HG03460 (cell line): ENCODE data around the gene CTNNA2.
"Not testable (repeated sequence)": the region's sequence is repeated elsewhere in the genome, so short reads cannot be mapped to it uniquely, and the experiment has no call there.

Experiments
- ATAC-seq: cut with Tn5 transposase; IDR thresholded peaks from one replicate; pipeline ENCODE4 v1.9.1; 2021; ENCODE audit not compliant: unreplicated experiment

The CTNNA2 gene

GRCh38 chr2:80169811-80170594 lies 657.2 kb downstream of the CTNNA2 start:
- no peak for ATAC-seq

GRCh38 chr2:80185091-80185490 lies 672.2 kb downstream of the CTNNA2 start:
- ATAC-seq: no peak

GRCh38 chr2:80186262-80186661 lies 673.4 kb downstream of the CTNNA2 start:
- ATAC-seq: no peak

GRCh38 chr2:80187156-80187555 lies 674.3 kb downstream of the CTNNA2 start:
- no peak for ATAC-seq

DNA sequence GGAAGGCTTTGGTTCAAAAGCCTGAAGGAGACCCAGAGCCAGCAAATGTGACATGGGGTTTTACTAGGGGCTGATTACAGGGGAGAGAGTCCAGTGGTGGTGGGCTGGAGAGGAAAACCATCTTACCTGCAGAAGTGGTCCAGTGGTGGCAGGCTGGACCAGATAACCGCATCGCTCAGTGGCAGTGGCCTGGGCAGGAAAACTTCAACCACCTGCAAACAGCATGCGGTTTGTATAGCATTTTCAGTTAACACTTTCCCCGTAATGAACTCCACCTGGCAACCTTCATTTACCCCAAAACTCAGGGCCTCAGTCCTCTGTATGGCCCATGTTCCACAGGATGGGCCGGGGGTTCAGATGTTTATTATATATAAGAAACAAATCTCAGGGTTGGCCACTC lies 677.3 kb downstream of the CTNNA2 start:
- no peak for ATAC-seq

GRCh38 chr2:80193566-80193965 lies 680.7 kb downstream of the CTNNA2 start:
- ATAC-seq: no peak

- ATAC-seq: no peak
These were observed 682.2 kb downstream of the CTNNA2 start for GRCh38 chr2:80195034-80195433.

- no peak for ATAC-seq
These were observed 685.2 kb downstream of the CTNNA2 start for GRCh38 chr2:80198042-80198441.

DNA sequence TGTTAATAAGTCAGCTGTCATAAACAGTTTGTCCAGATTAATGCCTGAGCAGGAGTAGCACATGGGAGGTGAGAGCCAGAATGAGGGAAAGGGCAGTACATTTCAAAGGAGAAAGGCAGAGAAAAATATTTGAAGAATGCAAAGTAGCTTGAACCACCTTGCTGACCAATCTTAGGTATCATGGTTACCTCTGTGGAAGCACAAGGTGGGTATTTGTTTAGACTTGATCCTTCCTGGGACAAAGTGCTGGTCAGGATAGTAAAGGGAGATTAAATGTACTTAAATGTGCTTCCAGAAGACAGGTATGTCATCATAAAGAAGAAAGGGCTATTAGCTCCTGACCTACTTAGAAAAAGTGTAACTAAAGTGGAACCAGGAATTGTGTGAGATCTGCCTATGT lies 686.7 kb downstream of the CTNNA2 start:
- ATAC-seq: no peak

DNA sequence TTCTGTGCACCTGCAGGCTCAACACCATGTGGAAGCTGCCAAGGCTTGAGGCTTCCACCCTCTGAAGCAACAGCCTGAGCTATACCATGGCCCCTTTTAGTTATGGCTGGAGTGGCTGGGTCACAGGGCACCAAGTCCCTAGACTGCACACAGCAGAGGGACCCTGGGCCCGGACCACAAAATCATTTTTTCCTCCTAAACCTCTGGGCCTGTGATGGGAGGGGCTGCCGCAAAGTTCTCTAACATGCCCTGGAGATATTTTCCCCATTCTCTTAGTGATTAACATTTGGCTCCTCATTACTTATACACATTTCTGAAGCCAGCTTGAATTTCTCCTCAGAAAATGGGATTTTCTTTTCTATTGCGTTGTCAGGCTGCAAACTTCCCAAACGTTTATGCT lies 691.1 kb downstream of the CTNNA2 start:
- ATAC-seq: not testable (repeated sequence)

DNA sequence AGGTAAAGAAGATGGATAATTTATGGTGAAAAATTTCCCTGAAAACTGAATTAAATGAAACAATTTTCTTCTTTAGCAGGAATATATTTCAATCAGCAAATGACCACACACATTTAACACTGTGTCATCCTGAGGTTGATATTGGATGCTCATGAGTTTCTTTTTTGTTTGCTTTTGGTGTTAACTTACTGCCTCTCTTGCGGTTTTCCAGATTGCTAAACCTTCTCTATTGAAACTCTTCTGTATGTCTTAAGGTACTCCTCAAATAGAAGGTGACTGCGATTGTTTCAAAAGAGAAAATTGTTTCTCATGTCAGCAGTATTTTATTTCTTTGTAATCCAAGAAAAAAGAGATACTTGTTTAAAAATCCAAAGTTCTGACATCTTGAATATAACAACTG lies 692.6 kb downstream of the CTNNA2 start:
- no peak for ATAC-seq

GRCh38 chr2:80209458-80209857 lies 696.6 kb downstream of the CTNNA2 start:
- no peak for ATAC-seq

DNA sequence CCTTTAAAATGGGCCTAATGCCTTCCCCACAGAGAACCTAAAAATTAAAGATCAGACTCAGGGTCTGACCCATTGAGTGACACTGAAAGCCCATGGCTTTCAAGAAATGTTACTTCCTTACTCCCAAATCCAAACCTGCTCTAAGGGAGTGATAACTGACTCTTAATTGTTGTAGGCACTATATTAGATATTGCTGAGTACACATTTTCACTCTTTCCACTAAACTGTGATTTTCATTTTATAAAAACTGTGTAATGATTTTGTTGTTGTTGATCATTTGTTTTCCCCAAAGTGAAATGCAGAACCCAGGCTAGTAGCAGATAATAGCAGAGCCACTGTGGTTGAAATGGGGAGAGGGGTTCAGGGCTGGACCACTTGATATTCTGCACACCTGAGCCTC lies 704.6 kb downstream of the CTNNA2 start:
- ATAC-seq: no peak

DNA sequence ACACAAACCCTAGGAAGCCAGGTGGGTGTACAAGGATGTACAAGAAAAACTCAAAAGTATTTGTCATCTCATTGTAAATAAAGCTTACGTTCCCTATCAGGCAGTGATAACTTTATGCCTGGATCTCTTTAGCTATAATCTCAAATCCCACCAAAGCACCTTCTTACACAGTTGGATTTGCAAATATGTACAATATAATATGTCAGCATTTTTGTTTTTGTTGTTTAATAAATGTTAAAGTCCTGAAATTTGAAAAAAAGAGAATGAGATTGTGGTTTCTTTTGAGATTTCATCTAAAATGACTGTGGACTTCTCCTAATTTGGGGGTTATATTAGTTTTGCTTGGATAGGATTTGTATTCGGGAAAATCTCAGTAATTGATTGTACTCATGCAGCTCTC lies 709.8 kb downstream of the CTNNA2 start:
- ATAC-seq: no peak

- ATAC-seq: no peak
These were observed 718.6 kb downstream of the CTNNA2 start for GRCh38 chr2:80231421-80231820.

- no peak for ATAC-seq
These were observed 720.5 kb downstream of the CTNNA2 start for GRCh38 chr2:80233333-80233732.

- no peak for ATAC-seq
These were observed 726.0 kb downstream of the CTNNA2 start for GRCh38 chr2:80238692-80239469.

- ATAC-seq: no peak
These were observed 729.6 kb downstream of the CTNNA2 start for GRCh38 chr2:80242355-80242910.

DNA sequence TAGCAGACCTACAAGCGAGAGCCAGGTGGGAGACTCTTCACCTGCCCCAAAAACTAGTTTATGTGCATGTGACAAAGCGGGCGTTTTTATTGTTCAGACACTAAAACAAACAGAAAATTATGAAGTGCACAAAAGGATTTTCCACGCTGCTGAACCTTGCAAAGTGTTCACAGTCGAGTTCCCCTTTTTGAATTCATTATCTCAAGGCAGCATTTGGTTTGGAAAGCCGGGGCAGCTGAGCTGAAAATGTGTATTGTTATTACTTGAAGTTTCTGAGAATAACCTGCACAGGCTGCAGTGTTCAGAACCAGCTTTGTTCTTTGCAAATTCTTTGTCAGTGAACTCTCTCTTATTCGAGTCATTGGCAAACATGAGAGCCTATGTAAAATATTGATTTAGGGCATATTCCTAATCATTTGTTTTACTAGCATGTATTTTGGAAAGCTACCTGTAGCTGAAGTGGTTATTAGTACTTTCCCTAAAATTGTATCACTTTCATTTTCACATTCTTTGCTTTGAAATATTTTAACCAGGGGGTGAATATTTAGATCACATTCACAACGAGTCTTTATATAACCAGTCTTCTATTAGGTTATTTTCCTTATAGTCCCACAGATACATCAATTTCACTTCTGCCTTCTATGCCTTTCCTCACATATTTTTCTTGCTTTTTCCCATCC lies 732.2 kb downstream of the CTNNA2 start:
- ATAC-seq: no peak

- no peak for ATAC-seq
These were observed 733.7 kb downstream of the CTNNA2 start for GRCh38 chr2:80246534-80246933.

DNA sequence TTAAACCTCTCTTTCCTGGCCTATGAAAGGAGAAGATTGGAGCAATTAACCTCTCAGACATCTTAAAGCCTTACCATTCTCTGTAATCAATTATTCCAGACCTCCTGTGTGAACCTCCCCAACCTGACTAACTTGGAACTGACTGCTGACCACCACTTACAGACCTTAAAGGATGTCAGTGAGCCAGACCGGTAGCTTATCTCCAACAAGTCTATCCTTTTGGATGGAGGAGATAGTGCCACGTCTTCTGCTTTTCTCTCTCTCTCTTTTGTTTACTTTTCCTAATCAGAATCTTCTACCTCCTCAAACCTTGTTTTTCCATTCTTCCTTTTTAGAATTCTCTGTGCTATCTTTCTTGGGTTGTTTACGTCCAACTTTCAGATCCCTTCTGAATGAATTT lies 734.5 kb downstream of the CTNNA2 start:
- no peak for ATAC-seq

DNA sequence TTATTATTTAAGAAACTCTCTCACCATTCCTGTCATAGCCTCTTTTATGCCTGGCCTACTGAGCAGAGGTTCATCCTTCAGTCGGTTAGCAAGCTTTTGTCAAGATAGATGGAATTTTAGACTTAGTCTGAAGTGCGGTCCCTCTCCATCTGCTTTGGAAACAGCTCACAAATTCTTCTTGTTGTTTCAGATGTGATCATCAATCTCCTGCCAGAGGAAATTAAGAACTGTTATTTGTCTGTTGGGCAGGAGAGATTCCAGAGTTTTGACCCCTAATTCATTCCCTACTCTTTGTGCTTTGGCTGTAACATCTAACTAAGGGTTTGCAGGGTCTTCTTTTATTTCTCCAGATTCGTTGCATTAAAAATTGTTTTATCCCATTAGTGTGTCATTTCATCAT lies 735.3 kb downstream of the CTNNA2 start:
- no peak for ATAC-seq
